Thoracic aorta (tissue), 2 donors: ENCODE data around the gene PLEKHA4. TPM values are rescaled to one million over a fixed set of nuclear protein-coding genes. Genes with fewer than 3 reads are reported as not detected.
A peak's percentile ranks its signal among the peaks of the same experiment; 100 is the strongest.

Experiments used
- ATAC-seq: fragments of 150-250 bp; one replicate; pipeline ENCODE4 v1.8.0; 2017; ENCODE audit warnings: low read depth; ENCODE audit not compliant: insufficient number of reproducible peaks, low FRiP score
- DNase-seq: peaks from one replicate; pipeline ENCODE4 v3.0.0-alpha.2; 2020; ENCODE audit warnings: low spot score
- H3K27ac ChIP-seq, 2 donors: fragments of 200-600 bp; sonication (generic); 1 replicate in 1 of 2; 2 replicates in 1 of 2; pipeline ENCODE4 v1.5.1; 2016; ENCODE audit warnings: mild to moderate bottlenecking in 2 of 2, moderate library complexity in 2 of 2
- H3K27me3 ChIP-seq: fragments of 200-600 bp; sonication (generic); replicated peaks from 2 replicates; pipeline ENCODE4 v1.6.0; 2016; ENCODE audit warnings: mild to moderate bottlenecking; ENCODE audit not compliant: insufficient read depth
- H3K36me3 ChIP-seq: fragments of 200-600 bp; sonication (generic); one replicate; pipeline ENCODE4 v1.5.1; 2016
- H3K4me1 ChIP-seq, 2 donors: fragments of 200-600 bp; sonication (generic); 1 replicate in 1 of 2; 2 replicates in 1 of 2; pipeline versions ENCODE4 v1.5.1 to v1.6.0; 2016; ENCODE audit warnings: low read depth in 2 of 2, mild to moderate bottlenecking in 1 of 2; ENCODE audit not compliant: control insufficient read depth in 1 of 2
- H3K4me3 ChIP-seq: fragments of 200-600 bp; sonication (generic); 2 replicates; pipeline ENCODE4 v1.5.1; 2016; ENCODE audit warnings: mild to moderate bottlenecking
- H3K9me3 ChIP-seq: fragments of 200-600 bp; sonication (generic); 2 replicates; pipeline ENCODE4 v1.5.1; 2016
- total RNA-seq, 2 donors: library from RNA; depleted of rRNA; stranded (reverse); fragments of >200 nt; gene quantifications; one replicate each; pipeline versions ENCODE4 v1.1.0 to v1.2.3, GENCODE V29; 2016
- TF ChIP-seq, protein P1 (sequence below): fragments of 200-600 bp; sonication (generic); IDR thresholded peaks from one replicate; pipeline ENCODE4 v1.5.1; 2019; ENCODE audit warnings: antibody characterized with exemption

Gene PLEKHA4
- total RNA-seq, 2 donors from 2014 or later = 45.1 to 45.2 TPM

GRCh38 chr19:48812094-48812929, 56.1 kb downstream of the PLEKHA4 start:
- peak overlapping the region; percentile 83 for H3K4me3 ChIP-seq
- peaks cover 6 to 25% of the 10 kb centered on the region in 2 donors for H3K4me1 ChIP-seq
- ATAC-seq (peak; percentile 70), DNase-seq (peak; percentile 59)
- no peaks in the 10 kb centered on the region for H3K9me3 ChIP-seq
- peaks cover 4% of the 10 kb centered on the region for H3K36me3 ChIP-seq
- peak overlapping the region; percentile 81 to 91 for H3K27ac ChIP-seq
- TF ChIP-seq, protein P1, sequence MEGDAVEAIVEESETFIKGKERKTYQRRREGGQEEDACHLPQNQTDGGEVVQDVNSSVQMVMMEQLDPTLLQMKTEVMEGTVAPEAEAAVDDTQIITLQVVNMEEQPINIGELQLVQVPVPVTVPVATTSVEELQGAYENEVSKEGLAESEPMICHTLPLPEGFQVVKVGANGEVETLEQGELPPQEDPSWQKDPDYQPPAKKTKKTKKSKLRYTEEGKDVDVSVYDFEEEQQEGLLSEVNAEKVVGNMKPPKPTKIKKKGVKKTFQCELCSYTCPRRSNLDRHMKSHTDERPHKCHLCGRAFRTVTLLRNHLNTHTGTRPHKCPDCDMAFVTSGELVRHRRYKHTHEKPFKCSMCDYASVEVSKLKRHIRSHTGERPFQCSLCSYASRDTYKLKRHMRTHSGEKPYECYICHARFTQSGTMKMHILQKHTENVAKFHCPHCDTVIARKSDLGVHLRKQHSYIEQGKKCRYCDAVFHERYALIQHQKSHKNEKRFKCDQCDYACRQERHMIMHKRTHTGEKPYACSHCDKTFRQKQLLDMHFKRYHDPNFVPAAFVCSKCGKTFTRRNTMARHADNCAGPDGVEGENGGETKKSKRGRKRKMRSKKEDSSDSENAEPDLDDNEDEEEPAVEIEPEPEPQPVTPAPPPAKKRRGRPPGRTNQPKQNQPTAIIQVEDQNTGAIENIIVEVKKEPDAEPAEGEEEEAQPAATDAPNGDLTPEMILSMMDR = no peak
- H3K27me3 ChIP-seq = no peaks in the 10 kb centered on the region

DNA sequence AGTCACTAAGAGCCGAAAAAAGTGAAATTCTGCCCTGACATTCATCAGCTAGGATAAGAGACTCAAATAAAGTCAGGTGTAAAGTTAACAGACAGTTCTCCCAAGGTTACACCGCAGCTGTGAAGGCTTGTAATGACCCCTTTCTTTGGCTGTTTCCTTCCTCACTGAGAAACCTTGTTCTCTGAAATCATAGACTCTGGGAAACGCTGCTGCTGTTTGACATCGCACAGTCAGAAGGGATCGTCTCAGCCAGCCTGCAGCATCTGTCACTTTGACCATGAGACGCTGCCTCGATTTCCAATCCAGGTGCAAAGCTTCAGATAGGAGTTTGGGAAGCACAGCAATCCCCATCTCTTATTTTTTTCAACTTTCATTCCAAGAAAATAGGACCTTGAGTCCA, 58.3 kb downstream of the PLEKHA4 start:
- TF ChIP-seq, protein P1 = no peak
- H3K27ac ChIP-seq = peak overlapping the region; percentile 81 to 91
- ATAC-seq (no peak), DNase-seq (no peak)
- H3K4me3 ChIP-seq = peak overlapping the region; percentile 83
- no peaks in the 10 kb centered on the region for H3K27me3 ChIP-seq
- H3K9me3 ChIP-seq = no peaks in the 10 kb centered on the region
- peaks cover 4% of the 10 kb centered on the region for H3K36me3 ChIP-seq
- peaks cover 6 to 26% of the 10 kb centered on the region in 2 donors for H3K4me1 ChIP-seq

- H3K27me3 ChIP-seq = no peaks in the 10 kb centered on the region
- no peak overlapping the region for H3K27ac ChIP-seq
- TF ChIP-seq, protein P1 = no peak
- no peak for DNase-seq
- peaks cover 6 to 23% of the 10 kb centered on the region in 2 donors for H3K4me1 ChIP-seq
- no peak for ATAC-seq
- H3K4me3 ChIP-seq = no peak overlapping the region
- peaks cover 4% of the 10 kb centered on the region for H3K36me3 ChIP-seq
- H3K9me3 ChIP-seq = no peaks in the 10 kb centered on the region
Observed at GRCh38 chr19:48807590-48808308, 60.7 kb downstream of the PLEKHA4 start.

DNA sequence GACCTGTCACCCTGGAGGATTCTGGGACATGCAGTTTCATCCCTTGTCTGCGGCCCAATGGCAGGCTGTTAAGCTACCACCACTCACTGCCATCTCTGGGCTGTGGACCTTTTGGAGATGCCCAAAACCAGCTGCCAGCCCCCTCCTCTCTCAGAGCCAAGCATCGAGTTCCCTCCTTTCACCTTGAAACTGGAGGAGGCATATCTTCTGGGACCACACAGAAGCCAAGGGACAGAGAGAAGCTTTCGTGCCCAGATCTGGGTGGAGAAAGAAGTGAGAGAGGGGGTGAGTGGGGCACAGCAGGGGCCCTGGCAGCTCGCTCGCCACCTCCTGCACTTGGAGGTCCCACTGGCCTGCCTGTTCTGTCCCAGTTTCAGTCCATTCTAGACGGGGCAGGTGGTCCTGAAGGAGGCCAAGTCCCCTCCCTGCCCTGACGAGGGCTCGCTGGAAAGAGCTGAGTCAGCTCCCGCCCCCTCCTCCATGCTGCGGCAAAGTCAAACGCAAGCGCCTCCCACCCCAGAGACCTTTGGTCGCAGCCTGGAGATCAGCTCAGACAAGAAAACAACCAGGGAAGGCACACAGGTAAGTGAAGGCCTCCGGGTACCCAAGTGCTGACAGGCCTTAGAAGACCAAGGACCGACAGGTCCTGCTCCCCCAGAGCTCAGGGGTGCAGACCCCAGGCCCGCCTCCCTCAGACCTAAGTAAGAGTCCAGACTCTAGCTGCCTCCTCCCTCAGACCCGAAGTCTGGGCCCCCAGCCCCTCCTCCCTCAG, 61.4 kb downstream of the PLEKHA4 start:
- H3K4me1 ChIP-seq = peaks cover 6 to 17% of the 10 kb centered on the region in 2 donors
- DNase-seq (no peak), ATAC-seq (no peak)
- H3K4me3 ChIP-seq = no peak overlapping the region
- H3K27ac ChIP-seq = no peak overlapping the region
- H3K36me3 ChIP-seq = peaks cover 4% of the 10 kb centered on the region
- TF ChIP-seq, protein P1 = no peak
- no peaks in the 10 kb centered on the region for H3K9me3 ChIP-seq
- H3K27me3 ChIP-seq = no peaks in the 10 kb centered on the region

DNA sequence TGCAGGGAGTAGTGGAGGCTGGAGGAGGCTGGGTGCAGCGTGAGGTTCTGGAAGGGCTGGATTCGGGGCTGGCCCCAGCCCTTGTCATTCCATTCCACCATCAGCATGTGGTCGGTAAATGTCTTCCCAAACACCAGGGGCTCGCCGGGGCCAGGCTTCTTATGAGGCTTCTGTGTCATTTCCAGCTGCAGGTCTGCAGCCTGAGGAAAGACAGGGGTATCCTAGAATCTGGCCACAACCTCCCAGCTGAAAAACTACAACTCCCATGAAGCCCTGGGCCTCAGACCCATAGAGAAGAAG, 61.9 kb downstream of the PLEKHA4 start:
- no peak for DNase-seq
- TF ChIP-seq, protein P1 = no peak
- Histone ChIP-seq H3K36me3 (peaks cover 4% of the 10 kb centered on the region), H3K4me3 (no peak overlapping the region), H3K9me3 (no peaks in the 10 kb centered on the region), H3K27ac (no peak overlapping the region), H3K4me1 (peaks cover 6 to 17% of the 10 kb centered on the region in 2 donors), H3K27me3 (no peaks in the 10 kb centered on the region)
- ATAC-seq = no peak
